CD8-positive, alpha-beta memory T cell (primary cell): Measurements from ENCODE around the gene KNSTRN. TPM values are rescaled to one million over a fixed set of nuclear protein-coding genes. Genes with fewer than 3 reads are reported as not detected.

Experiments used
- CTCF ChIA-PET: fragments of 350-600 bp; sonication (Branson Sonifier 250); formaldehyde crosslinking; loops from one replicate; lab custom pipeline; 2021; ENCODE audit warnings: antibody characterized with exemption; lab: Charles Lee
- POLR2A ChIA-PET: fragments of 350-600 bp; sonication (Branson Sonifier 250); formaldehyde crosslinking; loops from one replicate; lab custom pipeline; 2021; ENCODE audit warnings: antibody characterized with exemption; lab: Charles Lee
- DNase-seq, 5 donors: peaks; one replicate each; pipeline versions ENCODE4 v3.0.0 to v3.0.0-alpha.2; 2020 to 2022; ENCODE audit warnings: mixed read lengths in 1 of 5
- H3K27ac ChIP-seq: one replicate; pipeline ENCODE4 v1.7.0; 2013; ENCODE audit warnings: low read depth, mild to moderate bottlenecking, low read length, moderate library complexity
- H3K27me3 ChIP-seq: 2 replicates; pipeline ENCODE4 v1.7.0; 2013; ENCODE audit warnings: low read length, mild to moderate bottlenecking; ENCODE audit not compliant: insufficient read depth, poor library complexity, severe bottlenecking
- H3K36me3 ChIP-seq: 2 replicates; pipeline ENCODE4 v1.7.0; 2013; ENCODE audit warnings: mild to moderate bottlenecking, low read length, moderate library complexity; ENCODE audit not compliant: insufficient read depth
- H3K4me1 ChIP-seq: 2 replicates; pipeline ENCODE4 v1.7.0; 2013; ENCODE audit warnings: mild to moderate bottlenecking, low read length, moderate library complexity; ENCODE audit not compliant: insufficient read depth
- H3K4me3 ChIP-seq: 2 replicates; pipeline ENCODE4 v1.7.0; 2013; ENCODE audit warnings: mild to moderate bottlenecking, low read length
- H3K9me3 ChIP-seq: 2 replicates; pipeline ENCODE4 v1.7.0; 2013; ENCODE audit warnings: mild to moderate bottlenecking, low read length
- H3K27ac Mint-ChIP-seq, 8 donors: one replicate each; pipeline ENCODE4 v1.8.0; 2020 to 2021; ENCODE audit warnings: mixed read lengths in 8 of 8, mild to moderate bottlenecking in 6 of 8, inconsistent platforms in 3 of 8, moderate library complexity in 3 of 8
- H3K27me3 Mint-ChIP-seq, 2 donors: one replicate each; pipeline ENCODE4 v1.8.0; 2020 to 2021; ENCODE audit warnings: mixed read lengths in 2 of 2, mild to moderate bottlenecking in 1 of 2, moderate library complexity in 1 of 2
- H3K36me3 Mint-ChIP-seq, 3 donors: one replicate each; pipeline ENCODE4 v1.8.0; 2020 to 2021; ENCODE audit warnings: mixed read lengths in 3 of 3, inconsistent platforms in 1 of 3, mild to moderate bottlenecking in 1 of 3
- H3K4me1 Mint-ChIP-seq, 3 donors: one replicate each; pipeline ENCODE4 v1.8.0; 2020 to 2021; ENCODE audit warnings: mixed read lengths in 3 of 3, inconsistent platforms in 1 of 3, mild to moderate bottlenecking in 1 of 3
- H3K4me3 Mint-ChIP-seq, 7 donors: one replicate each; pipeline ENCODE4 v1.8.0; 2020 to 2021; ENCODE audit warnings: mixed read lengths in 7 of 7, mild to moderate bottlenecking in 6 of 7, moderate library complexity in 4 of 7, inconsistent platforms in 2 of 7
- H3K9me3 Mint-ChIP-seq, 5 donors: one replicate each; pipeline ENCODE4 v1.8.0; 2020 to 2022; ENCODE audit warnings: mixed read lengths in 5 of 5, mild to moderate bottlenecking in 3 of 5, moderate library complexity in 2 of 5, inconsistent platforms in 1 of 5
- polyA plus RNA-seq: library from polyadenylated mRNA; unstranded; fragments of 300-500 nt; fragmentation: Illumina TruSeq; gene quantifications from one replicate; pipeline ENCODE4 v1.2.3, GENCODE V29; 2021
- total RNA-seq, 2 experiments: library from RNA; stranded (reverse); gene quantifications; one replicate each; pipeline ENCODE4 v1.2.3, GENCODE V29; 2021

Gene KNSTRN
- total and polyA plus RNA-seq, 3 experiments from 2014 or later: 3.6 to 49.9 (median 42.8) TPM

GRCh38 chr15:40368719-40369473 lies 13.6 kb upstream of the KNSTRN start:
- no peak for DNase-seq
- Histone ChIP-seq H3K27ac (no peak overlapping the region), H3K36me3 (no peaks in the 10 kb centered on the region), H3K4me1 (peaks cover 29% of the 10 kb centered on the region), H3K4me3 (no peak overlapping the region), H3K9me3 (no peaks in the 10 kb centered on the region), H3K27me3 (no peaks in the 10 kb centered on the region)
- peak overlapping the region in 5 of 8 donors; percentile 54 to 85 (median 79) for H3K27ac Mint-ChIP-seq
- H3K4me1 Mint-ChIP-seq: peaks cover 23 to 36% (median 31%) of the 10 kb centered on the region in 3 donors
- H3K9me3 Mint-ChIP-seq: no peaks in the 10 kb centered on the region
- CTCF ChIA-PET: interaction anchor here (0.7 to 3.6 kb wide), 25 partner anchors 7 to 375 kb away, joined by 3 to 41 read pairs (median 6); partner anchors contain the start of genes CCDC32, CCDC9B, INAFM2 and IVD
- peak overlapping the region in 6 of 7 donors; percentile 48 to 79 (median 64) for H3K4me3 Mint-ChIP-seq
- no peaks in the 10 kb centered on the region for H3K36me3 Mint-ChIP-seq
- H3K27me3 Mint-ChIP-seq: peaks cover 0 to 1% of the 10 kb centered on the region in 2 donors
- POLR2A ChIA-PET: interaction anchor here (0.6 to 1.3 kb wide), 2 partner anchors 37 to 221 kb away, joined by 3 to 9 read pairs; partner anchors contain the start of gene IVD

DNA sequence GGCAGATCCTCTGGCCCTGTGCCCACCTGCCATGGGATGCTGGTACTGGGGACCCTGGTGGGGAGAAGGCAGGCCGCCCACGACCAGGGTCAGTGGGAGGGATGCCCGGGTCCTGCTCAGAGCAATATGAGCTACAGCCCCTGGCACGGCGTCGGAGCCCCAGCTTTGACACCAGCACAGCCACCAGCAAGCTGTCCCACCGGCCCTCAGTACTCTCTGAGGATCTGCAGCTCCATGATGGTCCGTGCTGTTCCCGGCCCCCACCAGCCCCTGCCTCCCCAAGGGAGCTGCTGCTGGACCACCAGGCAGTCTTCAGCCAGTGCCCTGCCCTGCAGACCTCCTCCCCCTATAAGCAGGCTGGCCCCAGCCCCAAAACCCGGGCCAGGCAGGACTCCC lies 13.0 kb upstream of the KNSTRN start:
- Histone ChIP-seq H3K9me3 (no peaks in the 10 kb centered on the region), H3K36me3 (no peaks in the 10 kb centered on the region), H3K27ac (no peak overlapping the region), H3K4me1 (peaks cover 29% of the 10 kb centered on the region), H3K27me3 (no peaks in the 10 kb centered on the region), H3K4me3 (no peak overlapping the region)
- Mint-ChIP-seq H3K9me3 (no peaks in the 10 kb centered on the region), H3K27me3 (peaks cover 0 to 1% of the 10 kb centered on the region in 2 donors), H3K27ac (peak overlapping the region in 2 of 8 donors; percentile 72 to 84), H3K36me3 (no peaks in the 10 kb centered on the region), H3K4me1 (peaks cover 23 to 31% (median 31%) of the 10 kb centered on the region in 3 donors), H3K4me3 (peak overlapping the region in 3 of 7 donors; percentile 48 to 79 (median 74))
- ChIA-PET CTCF (interaction anchor here (0.9 to 3.6 kb wide), 13 partner anchors 9 to 90 kb away, joined by 3 to 41 read pairs (median 7); partner anchors contain the start of genes ANKRD63, CCDC9B, IVD and KNSTRN), POLR2A (interaction anchor here (1.3 kb wide), 1 partner anchor 36 kb away, joined by 3 read pairs; the partner anchor contains the start of gene IVD)
- no peak for DNase-seq

- CTCF ChIA-PET: interaction anchor here (0.9 to 3.6 kb wide), 8 partner anchors 13 to 91 kb away, joined by 3 to 41 read pairs (median 11); partner anchors contain the start of genes ANKRD63, CCDC9B, KNSTRN and PLCB2
- no peaks in the 10 kb centered on the region for H3K9me3 Mint-ChIP-seq
- POLR2A ChIA-PET: no interaction called here
These were observed 12.6 kb upstream of the KNSTRN start for GRCh38 chr15:40369971-40370370.

DNA sequence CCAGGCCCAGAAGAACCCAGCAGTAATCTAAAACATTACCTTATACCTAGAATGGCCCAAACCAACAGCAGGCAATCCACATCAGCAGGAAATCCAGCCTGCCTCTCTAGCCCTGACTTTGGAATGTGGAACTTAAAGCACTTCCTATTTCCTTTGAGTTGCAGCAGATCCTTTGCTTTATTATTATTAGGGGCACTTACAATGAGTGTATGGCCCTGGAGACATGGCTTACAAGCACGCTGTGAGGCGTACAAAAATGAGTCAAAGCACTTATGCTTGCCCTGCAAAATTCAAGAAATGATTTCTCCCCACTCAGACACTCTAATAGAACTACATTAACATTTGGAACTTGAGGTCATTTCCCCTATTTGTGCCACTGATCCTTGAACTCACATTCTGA lies 9.5 kb upstream of the KNSTRN start:
- ChIA-PET POLR2A (no interaction called here), CTCF (interaction anchor here (1.4 kb wide), 1 partner anchor 8 kb away, joined by 4 read pairs; no protein-coding TSS in a partner anchor)
- DNase-seq: no peak
- Histone ChIP-seq H3K27me3 (no peaks in the 10 kb centered on the region), H3K9me3 (no peaks in the 10 kb centered on the region), H3K4me1 (peaks cover 4% of the 10 kb centered on the region), H3K36me3 (no peaks in the 10 kb centered on the region), H3K4me3 (no peak overlapping the region), H3K27ac (no peak overlapping the region)
- H3K27me3 Mint-ChIP-seq: peaks cover 0 to 1% of the 10 kb centered on the region in 2 donors
- no peak overlapping the region for H3K27ac Mint-ChIP-seq
- H3K4me3 Mint-ChIP-seq: no peak overlapping the region
- H3K36me3 Mint-ChIP-seq: no peaks in the 10 kb centered on the region
- no peaks in the 10 kb centered on the region for H3K9me3 Mint-ChIP-seq
- H3K4me1 Mint-ChIP-seq: peaks cover 1 to 6% (median 5%) of the 10 kb centered on the region in 3 donors

More at GRCh38 chr15:40369971-40370370, 12.6 kb upstream of the KNSTRN start:
- no peaks in the 10 kb centered on the region for H3K36me3 ChIP-seq
- Mint-ChIP-seq H3K27me3 (peaks cover 0 to 1% of the 10 kb centered on the region in 2 donors), H3K36me3 (no peaks in the 10 kb centered on the region), H3K4me3 (no peak overlapping the region), H3K27ac (no peak overlapping the region), H3K4me1 (peaks cover 23 to 31% (median 31%) of the 10 kb centered on the region in 3 donors)
- no peaks in the 10 kb centered on the region for H3K27me3 ChIP-seq
- H3K9me3 ChIP-seq: no peaks in the 10 kb centered on the region
- peaks cover 29% of the 10 kb centered on the region for H3K4me1 ChIP-seq
- no peak overlapping the region for H3K27ac ChIP-seq
- DNase-seq: no peak
- no peak overlapping the region for H3K4me3 ChIP-seq

DNA sequence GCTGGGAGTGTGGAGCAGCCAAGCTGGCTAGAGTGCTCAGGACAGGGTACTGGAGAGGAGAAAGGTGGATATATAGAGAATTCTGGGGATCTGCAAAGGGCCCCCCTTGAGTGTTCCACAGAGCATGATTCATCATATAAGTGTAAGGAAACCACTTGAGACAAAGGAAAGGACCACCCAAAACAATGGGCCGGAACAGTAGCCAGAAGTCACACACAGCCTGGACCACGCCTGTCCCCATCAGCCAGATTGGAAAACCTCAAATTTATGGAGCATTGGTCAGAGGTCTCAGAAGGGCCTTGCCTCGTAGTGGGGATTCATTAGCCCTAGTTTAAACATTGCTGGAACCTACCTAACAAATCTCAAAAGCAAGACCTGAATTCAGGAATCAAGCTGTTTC lies 4.9 kb upstream of the KNSTRN start:
- no peaks in the 10 kb centered on the region for H3K27me3 ChIP-seq
- no peaks in the 10 kb centered on the region for H3K9me3 Mint-ChIP-seq
- DNase-seq: no peak

DNA sequence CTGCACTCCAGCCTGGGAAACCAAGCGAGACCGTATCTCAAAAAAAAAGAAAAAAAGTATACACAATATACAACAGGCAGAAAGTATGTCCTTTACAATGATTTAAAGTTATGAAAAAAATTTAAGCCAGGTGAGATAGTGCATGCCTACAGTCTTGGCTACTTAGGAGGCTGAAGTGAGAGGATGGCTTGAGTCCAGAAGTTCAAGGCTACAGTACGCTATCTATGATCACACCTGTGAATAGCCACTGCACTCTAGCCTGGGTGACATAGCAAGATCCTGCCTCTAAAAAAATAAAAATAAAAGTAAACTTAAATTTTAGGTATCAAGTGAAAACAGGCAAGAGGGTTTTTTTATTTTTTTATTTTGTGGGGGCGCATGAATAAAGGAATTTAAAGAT lies 3.1 kb upstream of the KNSTRN start:
- Histone ChIP-seq H3K27me3 (no peaks in the 10 kb centered on the region), H3K9me3 (no peaks in the 10 kb centered on the region), H3K4me1 (peaks cover 13% of the 10 kb centered on the region), H3K36me3 (no peaks in the 10 kb centered on the region), H3K27ac (no peak overlapping the region), H3K4me3 (no peak overlapping the region)
- peaks cover 0 to 3% (median 1%) of the 10 kb centered on the region in 3 donors for H3K36me3 Mint-ChIP-seq
- H3K4me1 Mint-ChIP-seq: peaks cover 12 to 19% (median 16%) of the 10 kb centered on the region in 3 donors
- no peaks in the 10 kb centered on the region for H3K27me3 Mint-ChIP-seq
- H3K27ac Mint-ChIP-seq: no peak overlapping the region
- no peak for DNase-seq
- no peaks in the 10 kb centered on the region for H3K9me3 Mint-ChIP-seq
- CTCF ChIA-PET: interaction anchor here (4.0 kb wide), 1 partner anchor 11 kb away, joined by 16 read pairs; no protein-coding TSS in a partner anchor
- POLR2A ChIA-PET: no interaction called here
- H3K4me3 Mint-ChIP-seq: no peak overlapping the region

More for the DNA sequence above, 4.9 kb upstream of the KNSTRN start:
- Mint-ChIP-seq H3K4me1 (peaks cover 2 to 4% (median 2%) of the 10 kb centered on the region in 3 donors), H3K27ac (peak overlapping the region in 1 of 8 donors; percentile 55), H3K36me3 (peaks cover 0 to 1% (median 0%) of the 10 kb centered on the region in 3 donors), H3K27me3 (no peaks in the 10 kb centered on the region), H3K4me3 (no peak overlapping the region)
- H3K4me3 ChIP-seq: no peak overlapping the region
- no peaks in the 10 kb centered on the region for H3K9me3 ChIP-seq
- H3K27ac ChIP-seq: no peak overlapping the region
- POLR2A ChIA-PET: no interaction called here
- no peaks in the 10 kb centered on the region for H3K36me3 ChIP-seq
- peaks cover 4% of the 10 kb centered on the region for H3K4me1 ChIP-seq
- CTCF ChIA-PET: interaction anchor here (2.1 to 4.0 kb wide), 2 partner anchors 9 to 33 kb away, joined by 7 to 16 read pairs; no protein-coding TSS in a partner anchor

GRCh38 chr15:40379853-40380252 lies 2.7 kb upstream of the KNSTRN start:
- Mint-ChIP-seq H3K4me3 (peak overlapping the region in 1 of 7 donors; percentile 16), H3K4me1 (peaks cover 14 to 23% (median 20%) of the 10 kb centered on the region in 3 donors), H3K27me3 (no peaks in the 10 kb centered on the region), H3K36me3 (peaks cover 0 to 3% (median 1%) of the 10 kb centered on the region in 3 donors), H3K27ac (peak overlapping the region in 2 of 8 donors; percentile 15 to 27), H3K9me3 (no peaks in the 10 kb centered on the region)
- no peaks in the 10 kb centered on the region for H3K27me3 ChIP-seq
- DNase-seq: no peak
- H3K4me1 ChIP-seq: peaks cover 13% of the 10 kb centered on the region
- H3K9me3 ChIP-seq: no peaks in the 10 kb centered on the region
- ChIA-PET POLR2A (no interaction called here), CTCF (interaction anchor here (0.6 to 4.0 kb wide), 2 partner anchors 12 to 101 kb away, joined by 3 to 16 read pairs; no protein-coding TSS in a partner anchor)
- no peaks in the 10 kb centered on the region for H3K36me3 ChIP-seq
- H3K4me3 ChIP-seq: no peak overlapping the region
- no peak overlapping the region for H3K27ac ChIP-seq
